Stomach (tissue), 9 donors: Measurements from ENCODE around the gene ACOXL. TPM values are rescaled to one million over a fixed set of nuclear protein-coding genes. Genes with fewer than 3 reads are reported as not detected.

Experiments
- DNase-seq, 2 donors: peaks; one replicate each; pipeline versions ENCODE4 v3.0.0 to v3.0.0-alpha.2; 2013 to 2019
- H3K27ac ChIP-seq, 5 donors: fragments of 200-600 bp in 4 of 5; sonication (generic) in 4 of 5; one replicate each; pipeline ENCODE4 v1.5.1; 2013 to 2019; ENCODE audit warnings: mild to moderate bottlenecking in 1 of 5, moderate library complexity in 1 of 5
- H3K27me3 ChIP-seq, 3 donors: fragments of 200-600 bp; sonication (generic); one replicate each; pipeline ENCODE4 v1.5.1; 2017 to 2019; ENCODE audit warnings: mixed run types in 1 of 3
- H3K36me3 ChIP-seq, 4 donors: fragments of 200-600 bp; sonication (generic); 1 replicate in 3 of 4; 2 replicates in 1 of 4; pipeline ENCODE4 v1.5.1; 2016 to 2019
- H3K4me1 ChIP-seq, 4 donors: fragments of 200-600 bp; sonication (generic); one replicate each; pipeline ENCODE4 v1.5.1; 2016 to 2019
- H3K4me3 ChIP-seq, 4 donors: fragments of 200-600 bp; sonication (generic) in 3 of 4; one replicate each; pipeline ENCODE4 v1.5.1; 2016 to 2019; ENCODE audit warnings: mild to moderate bottlenecking in 1 of 4
- H3K9me3 ChIP-seq, 4 donors: fragments of 200-600 bp; sonication (generic); one replicate each; pipeline ENCODE4 v1.5.1; 2016 to 2019
- CTCF ChIP-seq, 7 experiments: fragments of 450-650 bp in 4 of 7; fragments of 200-600 bp in 3 of 7; sonication (generic) in 3 of 7; IDR thresholded peaks; one replicate each; pipeline ENCODE4 v1.5.1; 2016 to 2019; ENCODE audit warnings: antibody characterized with exemption in 7 of 7, control low read depth in 2 of 7, mild to moderate bottlenecking in 1 of 7
- EP300 ChIP-seq: sonication (generic); formaldehyde crosslinking; IDR thresholded peaks from one replicate; pipeline ENCODE4 v1.6.1; 2017; ENCODE audit warnings: antibody characterized with exemption
- POLR2A ChIP-seq, 4 donors: fragments of 450-650 bp; IDR thresholded peaks; one replicate each; pipeline ENCODE4 v1.6.1; 2016; ENCODE audit warnings: antibody characterized with exemption in 4 of 4, control low read depth in 2 of 4, mild to moderate bottlenecking in 1 of 4, moderate library complexity in 1 of 4
- POLR2AphosphoS5 ChIP-seq, 3 donors: sonication (generic); formaldehyde crosslinking; IDR thresholded peaks; one replicate each; pipeline ENCODE4 v1.6.1; 2016; ENCODE audit warnings: antibody characterized with exemption in 3 of 3
- WGBS, 5 donors: extraction: QIAGEN DNeasy Blood & Tissue Kit in 3 of 5; methylation state at CpG; one replicate each; pipeline versions ENCODE4 v1.1.5 to v1.1.7; 2013 to 2018; 5-methylcytosine and 5-hydroxymethylcytosine counted together
- intact Hi-C: fragments of 100-400 bp; cut with DNase I; formaldehyde crosslinking; loops from one replicate; pipeline ENCODE4 v1.15.1; 2023; ENCODE audit warnings: low total_unique reads
- polyA plus RNA-seq, 3 donors: library from polyadenylated mRNA; stranded (reverse); fragments of 200-250 nt; gene quantifications; one replicate each; pipeline ENCODE4 v1.2.3, GENCODE V29; 2013
- total RNA-seq, 5 donors: library from RNA; depleted of rRNA; stranded (reverse); fragments of >200 nt; gene quantifications; one replicate each; pipeline versions ENCODE4 v1.1.0 to v1.2.3, GENCODE V29; 2014 to 2016
- donor health status: healthy with polysubstance abuse.
- donor health status: Bipolar disorder and iron deficiency.
- donor health status: healthy.

Gene ACOXL
- total and polyA plus RNA-seq, 8 donors, result 0.10 to 1.3 (median 0.45) TPM; not detected in 3

GRCh38 chr2:110725859-110726258, 6.5 kb upstream of the ACOXL start:
- no peaks in the 10 kb centered on the region for H3K36me3 ChIP-seq
- no peak overlapping the region for H3K4me3 ChIP-seq
- H3K27me3 ChIP-seq, result peaks cover 0 to 5% (median 0%) of the 10 kb centered on the region in 3 donors
- no peak overlapping the region for H3K27ac ChIP-seq
- intact Hi-C loops, result no loop called here
- no peaks in the 10 kb centered on the region for H3K9me3 ChIP-seq
- 84 to 95% (median 92%) methylated on average over 3 of the region's 3 CpGs for WGBS, 5 donors
- H3K4me1 ChIP-seq, result no peaks in the 10 kb centered on the region
- no peak for DNase-seq
- TF ChIP-seq CTCF (IDR thresholded peaks at IDR 0.05) (no peak), POLR2AphosphoS5 (IDR thresholded peaks at IDR 0.05) (no peak), EP300 (no peak), POLR2A (IDR thresholded peaks at IDR 0.05) (no peak)

GRCh38 chr2:110726285-110726684, 6.1 kb upstream of the ACOXL start:
- TF ChIP-seq POLR2A (IDR thresholded peaks at IDR 0.05) (no peak), POLR2AphosphoS5 (IDR thresholded peaks at IDR 0.05) (no peak), CTCF (IDR thresholded peaks at IDR 0.05) (no peak), EP300 (no peak)
- Histone ChIP-seq H3K27ac (no peak overlapping the region), H3K9me3 (no peaks in the 10 kb centered on the region), H3K4me3 (no peak overlapping the region), H3K27me3 (peaks cover 0 to 10% (median 0%) of the 10 kb centered on the region in 3 donors), H3K4me1 (no peaks in the 10 kb centered on the region), H3K36me3 (no peaks in the 10 kb centered on the region)
- no peak for DNase-seq
- intact Hi-C loops, result no loop called here
- 64 to 96% (median 93%) methylated on average over 2 of the region's 2 CpGs for WGBS, 5 donors

- 90 to 94% (median 92%) methylated on average over 4 of the region's 4 CpGs for WGBS, 5 donors
- Histone ChIP-seq H3K9me3 (no peaks in the 10 kb centered on the region), H3K27ac (no peak overlapping the region), H3K36me3 (no peaks in the 10 kb centered on the region), H3K4me1 (peaks cover 3 to 12% (median 11%) of the 10 kb centered on the region in 4 donors), H3K4me3 (no peak overlapping the region), H3K27me3 (peaks cover 6 to 26% (median 11%) of the 10 kb centered on the region in 3 donors)
- TF ChIP-seq POLR2A (IDR thresholded peaks at IDR 0.05) (no peak), EP300 (no peak), POLR2AphosphoS5 (IDR thresholded peaks at IDR 0.05) (no peak), CTCF (IDR thresholded peaks at IDR 0.05) (no peak)
- DNase-seq, result no peak
- intact Hi-C loops, result no loop called here
These were observed 4.5 kb upstream of the ACOXL start for GRCh38 chr2:110727923-110728322.

- 71 to 74% (median 72%) methylated on average over 7 of the region's 7 CpGs for WGBS, 5 donors
These were observed 3.3 kb upstream of the ACOXL start for GRCh38 chr2:110729106-110729505.

More at GRCh38 chr2:110729106-110729505, 3.3 kb upstream of the ACOXL start:
- H3K4me1 ChIP-seq, result peaks cover 6 to 17% (median 16%) of the 10 kb centered on the region in 4 donors
- H3K27me3 ChIP-seq, result peaks cover 6 to 38% (median 21%) of the 10 kb centered on the region in 3 donors
- DNase-seq, result no peak
- H3K4me3 ChIP-seq, result no peak overlapping the region
- no peaks in the 10 kb centered on the region for H3K9me3 ChIP-seq
- intact Hi-C loops, result no loop called here
- no peaks in the 10 kb centered on the region for H3K36me3 ChIP-seq
- no peak for TF ChIP-seq EP300
- no peak for TF ChIP-seq POLR2A (IDR thresholded peaks at IDR 0.05)
- TF ChIP-seq POLR2AphosphoS5 (IDR thresholded peaks at IDR 0.05), result no peak
- TF ChIP-seq CTCF (IDR thresholded peaks at IDR 0.05), result no peak
- no peak overlapping the region for H3K27ac ChIP-seq
